ENCODE data around the gene DIP2C.

DNA sequence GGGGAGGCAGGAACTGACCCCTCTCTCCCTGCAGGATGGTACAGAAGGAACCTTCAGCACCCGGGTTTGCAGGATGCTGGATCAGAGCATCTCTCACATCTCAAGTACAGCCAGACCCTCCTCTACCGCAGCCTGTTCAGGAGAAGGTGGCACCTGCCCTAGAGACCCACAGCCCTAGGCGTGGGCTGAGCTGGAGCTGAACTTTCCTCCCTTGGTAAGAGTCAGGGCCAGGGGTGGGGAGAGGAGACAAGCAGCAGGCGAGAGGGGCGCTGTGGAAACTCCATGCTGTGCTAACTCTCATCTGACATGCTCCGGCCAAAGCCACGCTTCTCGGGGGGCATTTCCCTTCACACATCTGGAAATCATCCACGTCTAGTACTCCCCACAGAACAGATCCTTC is 154.4 kb downstream of the DIP2C start:
- TF ChIP-seq, protein P1, sequence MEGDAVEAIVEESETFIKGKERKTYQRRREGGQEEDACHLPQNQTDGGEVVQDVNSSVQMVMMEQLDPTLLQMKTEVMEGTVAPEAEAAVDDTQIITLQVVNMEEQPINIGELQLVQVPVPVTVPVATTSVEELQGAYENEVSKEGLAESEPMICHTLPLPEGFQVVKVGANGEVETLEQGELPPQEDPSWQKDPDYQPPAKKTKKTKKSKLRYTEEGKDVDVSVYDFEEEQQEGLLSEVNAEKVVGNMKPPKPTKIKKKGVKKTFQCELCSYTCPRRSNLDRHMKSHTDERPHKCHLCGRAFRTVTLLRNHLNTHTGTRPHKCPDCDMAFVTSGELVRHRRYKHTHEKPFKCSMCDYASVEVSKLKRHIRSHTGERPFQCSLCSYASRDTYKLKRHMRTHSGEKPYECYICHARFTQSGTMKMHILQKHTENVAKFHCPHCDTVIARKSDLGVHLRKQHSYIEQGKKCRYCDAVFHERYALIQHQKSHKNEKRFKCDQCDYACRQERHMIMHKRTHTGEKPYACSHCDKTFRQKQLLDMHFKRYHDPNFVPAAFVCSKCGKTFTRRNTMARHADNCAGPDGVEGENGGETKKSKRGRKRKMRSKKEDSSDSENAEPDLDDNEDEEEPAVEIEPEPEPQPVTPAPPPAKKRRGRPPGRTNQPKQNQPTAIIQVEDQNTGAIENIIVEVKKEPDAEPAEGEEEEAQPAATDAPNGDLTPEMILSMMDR (IDR thresholded peaks at IDR 0.05), result no peak
- no peak for TF ChIP-seq POLR2A (IDR thresholded peaks at IDR 0.05)
